Neuronal stem cell (in vitro differentiated cells): Measurements from ENCODE around the gene KANSL1.

Experiments
- DNase-seq: peaks from one replicate; pipeline ENCODE4 v3.0.0-alpha.2; 2013; ENCODE audit warnings: low spot score
- H2AFZ ChIP-seq: one replicate; pipeline ENCODE4 v1.6.1; 2013; ENCODE audit warnings: mild to moderate bottlenecking, low read length, inconsistent platforms
- H2AK5ac ChIP-seq: 2 replicates; pipeline ENCODE4 v1.6.1; 2013; ENCODE audit warnings: low read depth, mild to moderate bottlenecking, inconsistent platforms, low read length, moderate library complexity, mixed read lengths
- H2BK120ac ChIP-seq: 2 replicates; pipeline ENCODE4 v1.6.1; 2013; ENCODE audit warnings: low read depth, mild to moderate bottlenecking, inconsistent platforms, low read length, moderate library complexity, mixed read lengths
- H2BK12ac ChIP-seq: one replicate; pipeline ENCODE4 v1.6.1; 2013; ENCODE audit warnings: low read length, inconsistent platforms
- H2BK15ac ChIP-seq: 2 replicates; pipeline ENCODE4 v1.6.1; 2013; ENCODE audit warnings: mild to moderate bottlenecking, low read length, inconsistent platforms, mixed read lengths
- H2BK5ac ChIP-seq: one replicate; pipeline ENCODE4 v1.6.1; 2013; ENCODE audit warnings: inconsistent platforms, mild to moderate bottlenecking, low read length, moderate library complexity
- H3K14ac ChIP-seq: one replicate; pipeline ENCODE4 v1.6.1; 2013; ENCODE audit warnings: low read length, inconsistent platforms
- H3K18ac ChIP-seq: 2 replicates; pipeline ENCODE4 v1.6.1; 2013; ENCODE audit warnings: low read length, inconsistent platforms
- H3K23ac ChIP-seq: 2 replicates; pipeline ENCODE4 v1.6.1; 2013; ENCODE audit warnings: low read depth, mild to moderate bottlenecking, mixed read lengths, low read length, inconsistent platforms; ENCODE audit not compliant: poor library complexity
- H3K27ac ChIP-seq: replicated peaks from 3 replicates; pipeline ENCODE4 v1.5.1; 2013; ENCODE audit warnings: low read length, inconsistent platforms
- H3K27me3 ChIP-seq, 3 experiments: 2 replicates each; pipeline ENCODE4 v1.6.1; 2013; ENCODE audit warnings: low read length in 3 of 3, mild to moderate bottlenecking in 2 of 3, inconsistent platforms in 1 of 3, low read depth in 1 of 3, mixed read lengths in 1 of 3, moderate library complexity in 1 of 3; ENCODE audit not compliant: control insufficient read depth in 3 of 3, insufficient read depth in 3 of 3
- H3K36me3 ChIP-seq, 2 donors: replicated peaks in 1 of 2; 2 replicates each; pipeline ENCODE4 v1.6.1; 2013; ENCODE audit warnings: low read length in 2 of 2; ENCODE audit not compliant: control insufficient read depth in 2 of 2, insufficient read depth in 2 of 2
- H3K4ac ChIP-seq: 2 replicates; pipeline ENCODE4 v1.6.1; 2013; ENCODE audit warnings: inconsistent platforms, mild to moderate bottlenecking, low read length, moderate library complexity
- H3K4me1 ChIP-seq, 2 donors: 1 replicate in 1 of 2; 2 replicates in 1 of 2; pipeline ENCODE4 v1.6.1; 2013; ENCODE audit warnings: low read length in 2 of 2, low read depth in 1 of 2; ENCODE audit not compliant: control insufficient read depth in 2 of 2, insufficient read depth in 1 of 2
- H3K4me2 ChIP-seq: one replicate; pipeline ENCODE4 v1.6.1; 2013; ENCODE audit warnings: mild to moderate bottlenecking, low read length, inconsistent platforms; ENCODE audit not compliant: insufficient read depth, poor library complexity, severe bottlenecking
- H3K4me3 ChIP-seq, 2 donors: 2 replicates each; pipeline ENCODE4 v1.5.1; 2013; ENCODE audit warnings: low read length in 2 of 2, mild to moderate bottlenecking in 2 of 2, inconsistent platforms in 1 of 2, moderate library complexity in 1 of 2
- H3K79me1 ChIP-seq: one replicate; pipeline ENCODE4 v1.6.1; 2013; ENCODE audit warnings: low read depth, mild to moderate bottlenecking, inconsistent platforms, low read length, moderate library complexity
- H3K9ac ChIP-seq: one replicate; pipeline ENCODE4 v1.6.1; 2013; ENCODE audit warnings: mild to moderate bottlenecking, low read depth, low read length, inconsistent platforms; ENCODE audit not compliant: poor library complexity
- H3K9me3 ChIP-seq, 2 donors: replicated peaks in 1 of 2; 2 replicates each; pipeline versions ENCODE3 to v1.6.1; 2013; ENCODE audit warnings: low read length in 2 of 2, mild to moderate bottlenecking in 2 of 2, inconsistent platforms in 1 of 2, low read depth in 1 of 2, mixed read lengths in 1 of 2, moderate library complexity in 1 of 2; ENCODE audit not compliant: control insufficient read depth in 2 of 2, insufficient read depth in 1 of 2
- H4K8ac ChIP-seq: one replicate; pipeline ENCODE4 v1.6.1; 2013; ENCODE audit warnings: low read depth, mild to moderate bottlenecking, inconsistent platforms, low read length, moderate library complexity
- H4K91ac ChIP-seq: one replicate; pipeline ENCODE4 v1.6.1; 2013; ENCODE audit warnings: low read length, low read depth, mild to moderate bottlenecking, inconsistent platforms; ENCODE audit not compliant: poor library complexity
- WGBS, 2 donors: extraction: QIAGEN DNeasy Blood & Tissue Kit; methylation state at CpG; one replicate each; pipeline ENCODE4 v1.1.7; 2013; ENCODE audit warnings: missing lambda C conversion rate in 2 of 2, mixed read lengths in 1 of 2; ENCODE audit not compliant: insufficient read length in 2 of 2, insufficient replicate concordance in 1 of 2; ENCODE audit errors: extremely low coverage in 2 of 2; 5-methylcytosine and 5-hydroxymethylcytosine counted together

Gene KANSL1

GRCh38 chr17:46128453-46128852 is 64.8 kb downstream of the KANSL1 start:
- no peak overlapping the region for H2BK5ac ChIP-seq
- no peak overlapping the region for H3K14ac ChIP-seq
- H3K27ac ChIP-seq: no peak overlapping the region
- H3K4me1 ChIP-seq: peaks cover 6 to 19% of the 10 kb centered on the region in 2 donors
- H3K79me1 ChIP-seq: peaks cover 9% of the 10 kb centered on the region
- peaks cover 0 to 7% of the 10 kb centered on the region in 2 donors for H3K9me3 ChIP-seq
- H3K4me3 ChIP-seq: no peak overlapping the region
- H2BK120ac ChIP-seq: no peak overlapping the region
- H2BK12ac ChIP-seq: no peak overlapping the region
- H3K27me3 ChIP-seq: no peaks in the 10 kb centered on the region
- no peak overlapping the region for H4K91ac ChIP-seq
- no peak overlapping the region for H4K8ac ChIP-seq
- no peak overlapping the region for H2BK15ac ChIP-seq
- H3K18ac ChIP-seq: no peak overlapping the region
- no peak overlapping the region for H3K9ac ChIP-seq
- no peak overlapping the region for H3K4ac ChIP-seq
- no CpG with 5 or more reads among the region's 4 CpGs for WGBS, 2 donors
- H3K36me3 ChIP-seq: peaks cover 0 to 49% of the 10 kb centered on the region in 2 donors
- no peak overlapping the region for H3K23ac ChIP-seq
- no peak overlapping the region for H2AFZ ChIP-seq
- no peak for DNase-seq
- H3K4me2 ChIP-seq: no peak overlapping the region
- no peak overlapping the region for H2AK5ac ChIP-seq

GRCh38 chr17:46127524-46127923 is 65.7 kb downstream of the KANSL1 start:
- no CpG with 5 or more reads among the region's 2 CpGs for WGBS, 2 donors
- Histone ChIP-seq H3K27ac (no peak overlapping the region), H3K4ac (no peak overlapping the region)

GRCh38 chr17:46126840-46127239 is 66.4 kb downstream of the KANSL1 start:
- no peaks in the 10 kb centered on the region for H3K27me3 ChIP-seq
- H4K91ac ChIP-seq: no peak overlapping the region
- WGBS, 2 donors: no CpG with 5 or more reads among the region's 1 CpG

More at GRCh38 chr17:46127524-46127923, 65.7 kb downstream of the KANSL1 start:
- Histone ChIP-seq H3K4me2 (no peak overlapping the region), H3K27me3 (no peaks in the 10 kb centered on the region), H3K36me3 (peaks cover 0 to 44% of the 10 kb centered on the region in 2 donors), H4K91ac (no peak overlapping the region), H2AFZ (no peak overlapping the region), H3K4me1 (peaks cover 6 to 17% of the 10 kb centered on the region in 2 donors), H4K8ac (no peak overlapping the region), H3K79me1 (peaks cover 6% of the 10 kb centered on the region), H3K23ac (no peak overlapping the region), H3K9ac (no peak overlapping the region), H2BK12ac (no peak overlapping the region), H2BK15ac (no peak overlapping the region), H3K18ac (no peak overlapping the region), H3K9me3 (no peaks in the 10 kb centered on the region), H2BK5ac (no peak overlapping the region), H3K4me3 (no peak overlapping the region), H2BK120ac (no peak overlapping the region), H2AK5ac (no peak overlapping the region), H3K14ac (no peak overlapping the region)
- DNase-seq: no peak

GRCh38 chr17:46125831-46126230 is 67.4 kb downstream of the KANSL1 start:
- H3K36me3 ChIP-seq: peaks cover 0 to 40% of the 10 kb centered on the region in 2 donors
- no peak overlapping the region for H3K9ac ChIP-seq
- H2AFZ ChIP-seq: no peak overlapping the region
- H3K14ac ChIP-seq: no peak overlapping the region
- no peak overlapping the region for H3K4me2 ChIP-seq
- no peak overlapping the region for H3K23ac ChIP-seq
- H3K4me3 ChIP-seq: no peak overlapping the region
- H2BK12ac ChIP-seq: no peak overlapping the region
- H2BK120ac ChIP-seq: no peak overlapping the region
- no peak for DNase-seq
- H3K27ac ChIP-seq: no peak overlapping the region
- H3K4me1 ChIP-seq: peaks cover 4 to 12% of the 10 kb centered on the region in 2 donors
- H3K9me3 ChIP-seq: no peaks in the 10 kb centered on the region
- no peak overlapping the region for H3K4ac ChIP-seq
- no CpG with 5 or more reads among the region's 6 CpGs for WGBS, 2 donors
- no peak overlapping the region for H2BK15ac ChIP-seq
- no peak overlapping the region for H4K91ac ChIP-seq
- H3K79me1 ChIP-seq: peaks cover 6% of the 10 kb centered on the region
- no peaks in the 10 kb centered on the region for H3K27me3 ChIP-seq
- H2BK5ac ChIP-seq: no peak overlapping the region
- H3K18ac ChIP-seq: no peak overlapping the region
- H2AK5ac ChIP-seq: no peak overlapping the region
- no peak overlapping the region for H4K8ac ChIP-seq

More at GRCh38 chr17:46126840-46127239, 66.4 kb downstream of the KANSL1 start:
- Histone ChIP-seq H3K27ac (no peak overlapping the region), H3K4ac (no peak overlapping the region), H3K14ac (no peak overlapping the region), H3K4me1 (peaks cover 6 to 16% of the 10 kb centered on the region in 2 donors), H3K18ac (no peak overlapping the region), H2BK120ac (no peak overlapping the region), H2BK5ac (no peak overlapping the region), H3K23ac (no peak overlapping the region), H3K36me3 (peaks cover 0 to 40% of the 10 kb centered on the region in 2 donors), H2BK12ac (no peak overlapping the region), H2AFZ (no peak overlapping the region), H3K9me3 (no peaks in the 10 kb centered on the region), H3K4me2 (no peak overlapping the region), H3K79me1 (peaks cover 6% of the 10 kb centered on the region), H4K8ac (no peak overlapping the region), H3K4me3 (no peak overlapping the region), H2AK5ac (no peak overlapping the region), H3K9ac (no peak overlapping the region), H2BK15ac (no peak overlapping the region)
- DNase-seq: no peak
